ENCODE measurements around the gene CD93.

The CD93 gene

GRCh38 chr20:23105193-23105592, 19.1 kb upstream of the CD93 start:
- no peak for DNase-seq (ENCODE audit: extremely low spot score)
- CTCF ChIA-PET = no interaction called here
- POLR2A ChIA-PET = no interaction called here
- no peak for TF ChIP-seq ARNT (IDR thresholded peaks at IDR 0.05)
- TF ChIP-seq TARDBP (IDR thresholded peaks at IDR 0.05) = no peak
- TF ChIP-seq ELF4 (IDR thresholded peaks at IDR 0.05) = no peak
- no peak for TF ChIP-seq LEF1 (IDR thresholded peaks at IDR 0.05; ENCODE audit: borderline replicate concordance)
- TF ChIP-seq SUZ12 (IDR thresholded peaks at IDR 0.05) = no peak
- TF ChIP-seq FOXA1 (IDR thresholded peaks at IDR 0.05) = no peak
- TF ChIP-seq SP1 (IDR thresholded peaks at IDR 0.05) = no peak
- TF ChIP-seq CTBP1 (IDR thresholded peaks at IDR 0.05; ENCODE audit: borderline replicate concordance) = no peak
- no peak for TF ChIP-seq PKNOX1 (IDR thresholded peaks at IDR 0.05)
- TF ChIP-seq FOXM1 (IDR thresholded peaks at IDR 0.05; ENCODE audit: borderline replicate concordance) = no peak
- no peak for TF ChIP-seq ZNF384 (IDR thresholded peaks at IDR 0.05)
- no peak for TF ChIP-seq NFRKB (IDR thresholded peaks at IDR 0.05)

DNA sequence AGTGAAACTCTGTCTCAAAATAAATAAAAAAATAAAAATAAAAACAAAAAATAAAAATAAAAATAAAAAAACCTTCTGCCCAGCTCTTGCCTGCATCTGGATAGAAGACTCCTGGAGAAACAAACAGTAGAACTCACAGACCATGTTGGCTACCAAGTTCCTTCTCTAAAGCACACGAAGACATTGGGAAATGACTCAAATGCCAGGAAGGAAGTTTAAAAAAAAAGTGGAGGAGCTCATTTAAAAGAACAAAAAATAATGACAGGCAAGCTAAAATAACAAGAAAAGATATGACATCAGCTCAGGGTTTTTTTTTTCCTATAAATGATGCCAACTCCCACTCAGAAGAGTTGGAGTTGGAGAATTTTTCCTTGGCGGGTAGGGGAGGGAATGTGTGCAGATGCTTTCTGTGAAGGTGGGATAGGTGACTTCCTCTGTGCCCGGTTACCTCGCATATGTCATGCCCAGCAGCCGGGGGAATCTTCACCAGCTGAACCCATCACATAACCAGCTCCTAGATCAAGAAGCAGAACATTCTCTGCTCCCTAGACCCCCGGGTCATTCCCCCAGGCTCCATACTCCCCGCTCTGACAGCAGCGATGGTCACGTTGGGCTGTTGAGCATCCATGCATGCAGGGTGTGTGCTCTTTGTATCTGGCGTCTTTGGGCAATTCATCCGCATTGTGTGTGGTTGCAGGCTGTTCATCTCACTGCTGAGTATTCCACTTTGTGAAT, 17.3 kb upstream of the CD93 start:
- TF ChIP-seq PKNOX1 (IDR thresholded peaks at IDR 0.05) = no peak
- no peak for TF ChIP-seq HDGF (IDR thresholded peaks at IDR 0.05; ENCODE audit: borderline replicate concordance)
- TF ChIP-seq ARNT (IDR thresholded peaks at IDR 0.05) = no peak
- TF ChIP-seq ELF4 (IDR thresholded peaks at IDR 0.05) = no peak
- ChIA-PET POLR2A (interaction anchor here (0.6 kb wide), 1 partner anchor 59 kb away, joined by 4 read pairs; no protein-coding TSS in a partner anchor), CTCF (interaction anchor here (1.5 kb wide), 1 partner anchor 24 kb away, joined by 5 read pairs; no protein-coding TSS in a partner anchor)
- DNase-seq (ENCODE audit: extremely low spot score) = no peak

GRCh38 chr20:23101696-23102406, 15.7 kb upstream of the CD93 start:
- CTCF ChIA-PET = interaction anchor here (0.6 kb wide), 1 partner anchor 11 kb away, joined by 6 read pairs; no protein-coding TSS in a partner anchor
- POLR2A ChIA-PET = no interaction called here
- no peak for DNase-seq (ENCODE audit: extremely low spot score)

DNA sequence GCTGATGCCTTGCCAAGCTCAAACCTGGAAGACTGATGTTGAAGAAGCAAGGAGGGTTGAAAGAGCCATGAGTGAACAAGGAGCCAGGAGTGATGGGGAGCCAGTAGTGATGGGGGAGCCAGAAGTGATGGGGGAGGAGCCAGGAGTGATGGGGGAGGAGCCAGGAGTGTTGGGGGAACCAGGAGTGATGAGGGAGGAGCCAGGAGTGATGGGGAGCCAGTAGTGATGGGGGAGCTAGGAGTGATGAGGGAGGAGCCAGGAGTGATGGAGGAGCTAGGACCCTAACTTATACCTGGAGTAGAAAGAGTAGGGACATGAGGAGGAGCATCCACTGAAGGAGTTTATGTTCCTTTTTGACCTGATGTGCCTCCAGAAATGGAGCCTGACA, 14.6 kb upstream of the CD93 start:
- ChIA-PET CTCF (no interaction called here), POLR2A (no interaction called here)
- no peak for TF ChIP-seq PKNOX1 (IDR thresholded peaks at IDR 0.05)
- no peak for TF ChIP-seq TARDBP (IDR thresholded peaks at IDR 0.05)
- no peak for TF ChIP-seq SP1 (IDR thresholded peaks at IDR 0.05)
- no peak for TF ChIP-seq LEF1 (IDR thresholded peaks at IDR 0.05; ENCODE audit: borderline replicate concordance)
- TF ChIP-seq HDGF (IDR thresholded peaks at IDR 0.05; ENCODE audit: borderline replicate concordance) = no peak
- no peak for TF ChIP-seq ZNF384 (IDR thresholded peaks at IDR 0.05)
- no peak for TF ChIP-seq FOXA1 (IDR thresholded peaks at IDR 0.05)
- TF ChIP-seq CTBP1 (IDR thresholded peaks at IDR 0.05; ENCODE audit: borderline replicate concordance) = no peak
- TF ChIP-seq NFRKB (IDR thresholded peaks at IDR 0.05) = no peak
- TF ChIP-seq FOXK2 (IDR thresholded peaks at IDR 0.05) = no peak
- no peak for TF ChIP-seq L3MBTL2 (conservative IDR thresholded peaks at IDR 0.05)
- no peak for TF ChIP-seq BHLHE40 (IDR thresholded peaks at IDR 0.05; ENCODE audit: borderline replicate concordance)
- TF ChIP-seq ELF4 (IDR thresholded peaks at IDR 0.05) = no peak
- TF ChIP-seq SUZ12 (IDR thresholded peaks at IDR 0.05) = no peak
- TF ChIP-seq FOXM1 (IDR thresholded peaks at IDR 0.05; ENCODE audit: borderline replicate concordance) = no peak
- TF ChIP-seq ARNT (IDR thresholded peaks at IDR 0.05) = no peak
- no peak for DNase-seq (ENCODE audit: extremely low spot score)

More at GRCh38 chr20:23101696-23102406, 15.7 kb upstream of the CD93 start:
- no peak for TF ChIP-seq FOXA1 (IDR thresholded peaks at IDR 0.05)
- TF ChIP-seq FOXM1 (IDR thresholded peaks at IDR 0.05; ENCODE audit: borderline replicate concordance) = no peak

GRCh38 chr20:23099791-23100719, 13.9 kb upstream of the CD93 start:
- ChIA-PET POLR2A (no interaction called here), CTCF (no interaction called here)
- DNase-seq (ENCODE audit: extremely low spot score) = no peak
- TF ChIP-seq TARDBP (IDR thresholded peaks at IDR 0.05) = no peak
- no peak for TF ChIP-seq ARNT (IDR thresholded peaks at IDR 0.05)
- TF ChIP-seq SP1 (IDR thresholded peaks at IDR 0.05) = no peak
- TF ChIP-seq FOXK2 (IDR thresholded peaks at IDR 0.05) = no peak
- no peak for TF ChIP-seq L3MBTL2 (conservative IDR thresholded peaks at IDR 0.05)
- TF ChIP-seq LEF1 (IDR thresholded peaks at IDR 0.05; ENCODE audit: borderline replicate concordance) = no peak
- no peak for TF ChIP-seq FOXM1 (IDR thresholded peaks at IDR 0.05; ENCODE audit: borderline replicate concordance)
- no peak for TF ChIP-seq PKNOX1 (IDR thresholded peaks at IDR 0.05)
- TF ChIP-seq HDGF (IDR thresholded peaks at IDR 0.05; ENCODE audit: borderline replicate concordance) = no peak
- no peak for TF ChIP-seq ZNF384 (IDR thresholded peaks at IDR 0.05)
- no peak for TF ChIP-seq ELF4 (IDR thresholded peaks at IDR 0.05)
- TF ChIP-seq BHLHE40 (IDR thresholded peaks at IDR 0.05; ENCODE audit: borderline replicate concordance) = no peak
- TF ChIP-seq FOXA1 (IDR thresholded peaks at IDR 0.05) = no peak
- no peak for TF ChIP-seq SUZ12 (IDR thresholded peaks at IDR 0.05)
- no peak for TF ChIP-seq NFRKB (IDR thresholded peaks at IDR 0.05)
- no peak for TF ChIP-seq CTBP1 (IDR thresholded peaks at IDR 0.05; ENCODE audit: borderline replicate concordance)

All from HEK293T (cell line).